ENCODE measurements around the gene PSMC3.

GRCh38 chr11:47464483-47464882 is 38.2 kb upstream of the PSMC3 start:
- TF ChIP-seq CTCF (IDR thresholded peaks at IDR 0.05) (no peak), EZH2 (IDR thresholded peaks at IDR 0.05; ENCODE audit: borderline replicate concordance, insufficient read depth, low read depth, low read length, poor library complexity, severe bottlenecking) (no peak)
